GM12864 (cell line): ENCODE results near the gene TUT7.
"Not testable (repeated sequence)": the region's sequence is repeated elsewhere in the genome, so short reads cannot be mapped to it uniquely, and the experiment has no call there.

Experiments
- DNase-seq: peaks from one replicate; pipeline ENCODE4 v3.0.0-alpha.2; 2011; ENCODE audit warnings: low read depth
- H3K4me3 ChIP-seq: 2 replicates; pipeline ENCODE4 v1.5.1; 2011; ENCODE audit warnings: mild to moderate bottlenecking, low read depth, low read length, control low read depth
- CTCF ChIP-seq: IDR thresholded peaks from 2 replicates; pipeline ENCODE4 v1.5.1; 2011; ENCODE audit warnings: low read depth, mild to moderate bottlenecking, moderate library complexity, low read length, control low read depth, inconsistent platforms; ENCODE audit errors: missing control alignments

TUT7 gene

GRCh38 chr9:86324901-86325300, 29.3 kb downstream of the TUT7 start:
- DNase-seq: no peak
- no peak for TF ChIP-seq CTCF
- no peak overlapping the region for H3K4me3 ChIP-seq

DNA sequence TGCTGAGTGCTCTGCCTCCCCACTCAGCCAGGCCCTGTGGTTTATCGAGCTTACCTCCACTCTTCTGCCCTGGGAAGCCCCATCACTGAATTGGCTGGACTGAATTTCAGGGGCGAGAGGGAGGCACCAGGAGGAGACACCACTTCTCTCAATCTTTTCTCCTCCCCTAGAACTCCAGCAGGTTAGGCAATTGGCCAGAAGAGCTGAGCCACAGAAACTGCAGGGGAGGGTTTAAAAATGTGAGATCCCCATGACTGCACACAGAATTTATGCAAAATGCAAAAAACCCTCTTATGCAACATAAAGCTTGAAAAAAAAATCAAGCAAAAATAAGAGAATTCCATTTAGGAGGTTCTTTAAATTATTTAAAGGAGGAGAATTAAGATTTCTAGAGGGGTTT, 29.9 kb downstream of the TUT7 start:
- no peak for TF ChIP-seq CTCF
- H3K4me3 ChIP-seq: no peak overlapping the region
- DNase-seq: no peak

- H3K4me3 ChIP-seq: no peak overlapping the region
- DNase-seq: no peak
- no peak for TF ChIP-seq CTCF
These were observed 31.1 kb downstream of the TUT7 start for GRCh38 chr9:86322973-86323644.

GRCh38 chr9:86321373-86321772, 32.8 kb downstream of the TUT7 start:
- H3K4me3 ChIP-seq: no peak overlapping the region
- no peak for TF ChIP-seq CTCF
- no peak for DNase-seq

GRCh38 chr9:86318187-86318586, 36.0 kb downstream of the TUT7 start:
- no peak overlapping the region for H3K4me3 ChIP-seq
- no peak for TF ChIP-seq CTCF
- DNase-seq: no peak

DNA sequence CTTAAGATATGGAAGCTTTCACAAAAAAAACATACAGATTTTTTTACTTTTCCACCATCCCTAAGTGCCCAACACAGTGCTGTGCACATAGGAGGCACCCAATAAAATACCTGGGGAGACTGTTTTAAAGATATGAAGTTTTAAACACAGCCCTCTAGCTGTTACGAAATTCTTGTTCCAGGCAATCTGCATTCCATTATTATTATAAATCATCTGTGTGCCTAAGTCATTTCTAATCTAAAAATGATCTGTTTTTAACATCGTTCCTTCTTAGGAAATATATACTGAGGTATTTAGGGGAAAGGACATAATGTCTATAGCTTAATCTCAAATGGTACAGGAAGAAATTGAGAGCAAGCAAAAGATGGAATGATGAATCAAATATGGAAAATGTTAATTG, 39.1 kb downstream of the TUT7 start:
- no peak for DNase-seq
- no peak for TF ChIP-seq CTCF
- H3K4me3 ChIP-seq: no peak overlapping the region

DNA sequence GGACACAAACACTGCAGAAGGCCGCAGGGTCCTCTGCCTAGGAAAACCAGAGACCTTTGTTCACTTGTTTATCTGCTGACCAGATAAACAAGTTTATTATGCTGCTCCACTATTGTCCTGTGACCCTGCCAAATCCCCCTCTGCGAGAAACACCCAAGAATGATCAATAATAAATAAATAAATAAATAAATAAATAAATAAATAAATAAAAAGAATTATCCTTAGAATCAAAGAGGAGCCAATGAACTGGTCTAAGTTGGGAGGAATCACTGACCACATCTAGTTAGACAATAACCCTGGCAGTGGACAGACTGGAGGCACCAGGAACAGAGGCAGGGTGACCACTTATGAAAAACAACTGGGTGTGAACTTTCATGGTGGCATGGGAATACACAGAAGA, 41.3 kb downstream of the TUT7 start:
- not testable (repeated sequence) for DNase-seq, H3K4me3 ChIP-seq
